ENCODE measurements around the gene ARHGDIG. TPM values are rescaled to one million over a fixed set of nuclear protein-coding genes. Genes with fewer than 3 reads are reported as not detected.
A peak's percentile ranks its signal among the peaks of the same experiment; 100 is the strongest.

ARHGDIG gene
- total RNA-seq, 1 donor from 2014 or later, result 1.3 TPM

- ATAC-seq, result no peak
- H3K9me3 ChIP-seq, result no peaks in the 10 kb centered on the region
- TF ChIP-seq, protein P1, sequence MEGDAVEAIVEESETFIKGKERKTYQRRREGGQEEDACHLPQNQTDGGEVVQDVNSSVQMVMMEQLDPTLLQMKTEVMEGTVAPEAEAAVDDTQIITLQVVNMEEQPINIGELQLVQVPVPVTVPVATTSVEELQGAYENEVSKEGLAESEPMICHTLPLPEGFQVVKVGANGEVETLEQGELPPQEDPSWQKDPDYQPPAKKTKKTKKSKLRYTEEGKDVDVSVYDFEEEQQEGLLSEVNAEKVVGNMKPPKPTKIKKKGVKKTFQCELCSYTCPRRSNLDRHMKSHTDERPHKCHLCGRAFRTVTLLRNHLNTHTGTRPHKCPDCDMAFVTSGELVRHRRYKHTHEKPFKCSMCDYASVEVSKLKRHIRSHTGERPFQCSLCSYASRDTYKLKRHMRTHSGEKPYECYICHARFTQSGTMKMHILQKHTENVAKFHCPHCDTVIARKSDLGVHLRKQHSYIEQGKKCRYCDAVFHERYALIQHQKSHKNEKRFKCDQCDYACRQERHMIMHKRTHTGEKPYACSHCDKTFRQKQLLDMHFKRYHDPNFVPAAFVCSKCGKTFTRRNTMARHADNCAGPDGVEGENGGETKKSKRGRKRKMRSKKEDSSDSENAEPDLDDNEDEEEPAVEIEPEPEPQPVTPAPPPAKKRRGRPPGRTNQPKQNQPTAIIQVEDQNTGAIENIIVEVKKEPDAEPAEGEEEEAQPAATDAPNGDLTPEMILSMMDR (IDR thresholded peaks at IDR 0.05), result no peak
- no peaks in the 10 kb centered on the region for H3K27me3 ChIP-seq
- peaks cover 5% of the 10 kb centered on the region for H3K4me1 ChIP-seq
- no peak overlapping the region for H3K4me3 ChIP-seq
- intact Hi-C loops (cut with DNase I), result no loop called here
- peak overlapping the region; percentile 11 for H3K27ac ChIP-seq
- no peaks in the 10 kb centered on the region for H3K36me3 ChIP-seq
- no peak for DNase-seq
Observed at GRCh38 chr16:242281-242680, 38.1 kb upstream of the ARHGDIG start.

DNA sequence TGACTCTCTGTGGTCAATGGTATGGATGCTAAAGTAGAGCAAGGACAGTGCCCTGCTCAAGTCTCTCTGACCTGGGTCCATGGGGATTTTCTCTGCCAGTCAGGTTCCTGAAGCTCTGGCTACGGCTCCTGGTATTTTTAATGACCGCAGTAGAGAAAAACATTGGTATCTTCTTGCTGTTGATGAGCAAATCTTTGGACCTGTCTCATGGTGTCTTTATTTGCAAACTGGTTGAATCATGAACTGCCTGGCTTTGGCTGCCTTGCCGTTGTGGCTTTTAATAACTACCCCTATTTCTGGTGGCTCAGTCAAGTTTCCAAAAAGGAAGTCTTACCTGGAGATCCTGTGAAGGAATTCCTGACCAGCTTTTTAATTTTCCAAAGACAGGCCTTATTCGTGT, 37.0 kb upstream of the ARHGDIG start:
- TF ChIP-seq, protein P1 (IDR thresholded peaks at IDR 0.05), result no peak

GRCh38 chr16:245105-245504, 35.3 kb upstream of the ARHGDIG start:
- Histone ChIP-seq H3K27me3 (no peaks in the 10 kb centered on the region), H3K4me1 (peaks cover 5% of the 10 kb centered on the region), H3K9me3 (no peaks in the 10 kb centered on the region), H3K4me3 (no peak overlapping the region), H3K36me3 (peaks cover 7% of the 10 kb centered on the region), H3K27ac (no peak overlapping the region)
- intact Hi-C loops (cut with DNase I), result no loop called here
- TF ChIP-seq, protein P1 (IDR thresholded peaks at IDR 0.05), result no peak
- no peak for ATAC-seq
- no peak for DNase-seq

More for the DNA sequence above, 37.0 kb upstream of the ARHGDIG start:
- peaks cover 5% of the 10 kb centered on the region for H3K4me1 ChIP-seq
- H3K36me3 ChIP-seq, result no peaks in the 10 kb centered on the region
- no peak overlapping the region for H3K4me3 ChIP-seq
- intact Hi-C loops (cut with DNase I), result no loop called here
- H3K9me3 ChIP-seq, result no peaks in the 10 kb centered on the region
- H3K27me3 ChIP-seq, result no peaks in the 10 kb centered on the region
- DNase-seq, result no peak
- no peak overlapping the region for H3K27ac ChIP-seq
- ATAC-seq, result no peak

DNA sequence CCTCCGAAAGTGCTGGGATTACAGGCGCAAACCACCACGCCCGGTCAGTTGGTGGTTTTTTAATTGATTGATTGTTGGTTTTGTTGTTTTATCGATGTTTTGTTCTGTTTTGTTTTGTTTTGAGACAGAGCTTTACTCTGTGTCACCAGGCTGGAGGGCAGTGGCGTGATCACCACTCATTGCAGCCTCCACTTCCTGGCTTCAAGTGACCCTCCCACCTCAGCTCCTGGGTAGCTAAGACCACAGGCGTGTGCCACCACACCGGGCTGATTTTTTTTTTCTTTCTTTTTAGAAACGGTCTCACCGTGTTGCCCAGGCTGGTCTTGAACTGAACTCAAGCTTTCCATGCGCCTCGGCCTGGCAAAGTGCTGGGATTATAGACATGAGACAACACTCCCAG, 33.4 kb upstream of the ARHGDIG start:
- Histone ChIP-seq H3K4me1 (no peaks in the 10 kb centered on the region), H3K27me3 (no peaks in the 10 kb centered on the region), H3K27ac (no peak overlapping the region), H3K36me3 (peaks cover 18% of the 10 kb centered on the region), H3K4me3 (no peak overlapping the region), H3K9me3 (no peaks in the 10 kb centered on the region)
- ATAC-seq (no peak), DNase-seq (no peak)
- intact Hi-C loops (cut with DNase I), result no loop called here
- TF ChIP-seq, protein P1 (IDR thresholded peaks at IDR 0.05), result no peak

GRCh38 chr16:249431-249830, 31.0 kb upstream of the ARHGDIG start:
- H3K4me3 ChIP-seq, result no peak overlapping the region
- H3K4me1 ChIP-seq, result no peaks in the 10 kb centered on the region
- H3K9me3 ChIP-seq, result no peaks in the 10 kb centered on the region
- DNase-seq, result no peak
- intact Hi-C loops (cut with DNase I), result no loop called here
- H3K36me3 ChIP-seq, result peaks cover 19% of the 10 kb centered on the region
- no peaks in the 10 kb centered on the region for H3K27me3 ChIP-seq
- H3K27ac ChIP-seq, result no peak overlapping the region
- ATAC-seq, result no peak
- TF ChIP-seq, protein P1 (IDR thresholded peaks at IDR 0.05), result no peak
